Measurements from ENCODE around the gene ASPSCR1. TPM values are rescaled to one million over a fixed set of nuclear protein-coding genes. Genes with fewer than 3 reads are reported as not detected.

The ASPSCR1 gene
- total and polyA plus RNA-seq, 9 of the 15 experiments (the other 6 are each of a cell fraction or from before 2014, with no cell fraction given) = 0.90 to 36.9 (median 11.6) TPM

DNA sequence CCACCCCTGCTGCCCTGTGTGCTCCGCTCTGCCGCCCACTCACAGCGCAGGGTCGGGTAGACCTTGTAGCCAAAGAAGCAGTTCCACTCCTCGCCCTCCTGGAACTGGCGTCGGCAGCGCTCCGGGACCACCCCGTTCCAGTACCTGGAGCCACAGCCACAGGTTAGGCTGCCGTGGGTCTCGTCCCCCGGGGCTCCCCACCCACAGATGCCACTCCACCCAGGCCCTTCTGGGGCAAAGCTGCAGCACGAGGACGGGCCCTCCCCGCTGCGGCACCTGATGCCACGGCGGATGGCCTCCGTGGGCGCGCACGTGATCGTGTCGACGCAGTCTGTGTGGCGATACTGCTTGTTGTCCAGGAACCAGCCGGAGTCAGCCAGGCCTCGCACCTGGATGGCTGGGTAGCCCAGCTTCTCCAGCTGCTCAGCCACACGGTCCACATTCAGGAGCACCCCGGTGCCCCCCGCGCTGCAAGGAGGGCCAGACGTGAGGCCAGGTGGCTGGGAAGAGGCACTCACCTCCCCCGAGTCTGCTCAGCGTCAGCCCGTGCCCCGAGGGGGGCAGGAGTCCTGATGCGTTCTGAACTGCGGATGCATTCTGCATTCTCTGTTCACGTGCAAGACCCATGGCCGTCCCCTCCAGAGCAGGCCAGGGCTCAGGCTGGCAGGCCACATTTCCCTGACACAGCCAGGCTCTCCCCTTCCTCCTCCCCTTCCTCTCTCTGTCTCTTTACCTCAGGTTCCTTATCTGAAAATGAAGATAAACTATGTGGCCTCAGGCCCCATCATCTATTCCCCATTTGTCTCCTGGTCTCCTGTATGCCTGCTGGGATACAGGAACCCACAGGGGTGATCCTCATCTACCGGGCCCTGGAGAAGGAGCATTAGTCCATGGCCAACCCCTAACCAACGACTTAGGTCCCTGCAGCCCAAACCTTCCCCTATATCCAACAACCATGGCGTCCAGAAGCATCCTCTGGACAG is 20.5 kb upstream of the ASPSCR1 start:
- BruUV-seq (replicated peaks) = no TSS peak
- H3K9ac ChIP-seq (ENCODE audit: insufficient read depth in 1 of 2, low read depth in 2 of 2, low read length in 2 of 2) = peak overlapping the region in 1 of 2 experiments; percentile 79; a peak in 2 of 4 replicates
- ChIA-PET POLR2A (interaction anchor here (0.6 to 0.9 kb wide), 2 partner anchors 28 to 79 kb away, joined by 3 read pairs; no protein-coding TSS in a partner anchor), CTCF (ENCODE audit: low intra/inter-chr PET ratio) (interaction anchor here (5.2 kb wide), 1 partner anchor 63 kb away, joined by 103 read pairs; the partner anchor contains the start of genes CENPX and LRRC45)
- no peak overlapping the region for H3K4me2 ChIP-seq (ENCODE audit: insufficient read depth, low read length)
- H3K4me1 ChIP-seq (replicated peaks in 1 of 2; ENCODE audit: control insufficient read depth in 2 of 2, insufficient read depth in 2 of 2, low read length in 2 of 2) = peaks cover 7 to 68% of the 10 kb centered on the region in 2 experiments; a peak in 4 of 5 replicates
- H3K36me3 ChIP-seq (ENCODE audit: control insufficient read depth, insufficient read depth, low read length) = peaks cover 19% of the 10 kb centered on the region; the same call in 2 of the 3 replicates
- peaks cover 20% of the 10 kb centered on the region for H3K79me2 ChIP-seq (ENCODE audit: control insufficient read depth, insufficient read depth, low read length)
- in situ Hi-C loops (cut with MboI) (no loop called here), intact Hi-C loops (cut with micrococcal nuclease) (loop anchor here (10.0 kb wide), 1 partner anchor 198 kb away; no protein-coding TSS in a partner anchor)
- FAIRE-seq (no peak), ATAC-seq (no peak), DNase-seq (ENCODE audit: extremely low read depth in 1 of 4, low spot score in 3 of 4) (no peak)
- WGBS (ENCODE audit: insufficient coverage, low coverage, missing lambda C conversion rate) = 86% methylated on average over 37 of the region's 45 CpGs
- H3K4me3 ChIP-seq = no peak overlapping the region
- H3K9me3 ChIP-seq (replicated peaks; ENCODE audit: control insufficient read depth, insufficient read depth, low read depth, low read length) = no peaks in the 10 kb centered on the region
- no peak overlapping the region for H2AFZ ChIP-seq (ENCODE audit: low read depth, low read length)
- H3K27ac ChIP-seq (ENCODE audit: extremely low read depth, low read depth, low read length) = no peak overlapping the region
- no peaks in the 10 kb centered on the region for H4K20me1 ChIP-seq (replicated peaks; ENCODE audit: control insufficient read depth, insufficient read depth, low read length)
- H3K9me1 ChIP-seq (ENCODE audit: control insufficient read depth, insufficient read depth, low read length) = no peaks in the 10 kb centered on the region
- no peaks in the 10 kb centered on the region for H3K27me3 ChIP-seq (ENCODE audit: control insufficient read depth in 2 of 2, insufficient read depth in 2 of 2, low read length in 2 of 2)
- TF ChIP-seq POLR2G (IDR thresholded peaks at IDR 0.05; ENCODE audit: low read depth, low read length) (0 out of 2 replicates have a peak, but pooled peaks have one; percentile 28), ZNF197 (CRISPR knock-in tag; IDR thresholded peaks at IDR 0.05; ENCODE audit: low read depth) (no peak)

All from K562 (cell line).